NCI-H2107 treated with DMSO at 0.1 percent for 48 hours (cell line): ENCODE measurements around the gene CACNB2.

Experiments used
- DNase-seq: peaks from one replicate; lab custom pipeline; 2025; ENCODE audit not compliant: unreplicated experiment; lab: John Stamatoyannopoulos, UW

The CACNB2 gene

GRCh38 chr10:18381679-18382078, 241.5 kb downstream of the CACNB2 start:
- no peak for DNase-seq

GRCh38 chr10:18397906-18398305, 257.7 kb downstream of the CACNB2 start:
- no peak for DNase-seq

GRCh38 chr10:18399158-18399557, 258.9 kb downstream of the CACNB2 start:
- no peak for DNase-seq

GRCh38 chr10:18400201-18400905, 260.1 kb downstream of the CACNB2 start:
- DNase-seq: peak; percentile 24

GRCh38 chr10:18400906-18401245, 260.7 kb downstream of the CACNB2 start:
- DNase-seq: peak; percentile 28

GRCh38 chr10:18401416-18402195, 261.4 kb downstream of the CACNB2 start:
- no peak for DNase-seq

- DNase-seq: no peak
Measured at GRCh38 chr10:18402853-18403252, 262.6 kb downstream of the CACNB2 start.

GRCh38 chr10:18404530-18404929, 264.3 kb downstream of the CACNB2 start:
- DNase-seq: no peak

- no peak for DNase-seq
Measured at GRCh38 chr10:18406136-18406535, 265.9 kb downstream of the CACNB2 start.

- DNase-seq: no peak
Measured at GRCh38 chr10:18409599-18410397, 269.6 kb downstream of the CACNB2 start.

GRCh38 chr10:18414061-18414460, 273.8 kb downstream of the CACNB2 start:
- DNase-seq: no peak

- DNase-seq: no peak
Measured at GRCh38 chr10:18417950-18418527, 277.8 kb downstream of the CACNB2 start.

GRCh38 chr10:18418541-18419215, 278.5 kb downstream of the CACNB2 start:
- DNase-seq: no peak

- DNase-seq: no peak
Measured at GRCh38 chr10:18419945-18420344, 279.7 kb downstream of the CACNB2 start.

GRCh38 chr10:18421726-18422293, 281.6 kb downstream of the CACNB2 start:
- no peak for DNase-seq

- no peak for DNase-seq
Measured at GRCh38 chr10:18423058-18423637, 282.9 kb downstream of the CACNB2 start.

GRCh38 chr10:18424200-18424599, 284.0 kb downstream of the CACNB2 start:
- no peak for DNase-seq

- DNase-seq: no peak
Measured at GRCh38 chr10:18429335-18429734, 289.1 kb downstream of the CACNB2 start.

- no peak for DNase-seq
Measured at GRCh38 chr10:18436902-18437301, 296.7 kb downstream of the CACNB2 start.

GRCh38 chr10:18437486-18437885, 297.3 kb downstream of the CACNB2 start:
- no peak for DNase-seq
